NCI-H1417 treated with DMSO at 0.1 percent for 48 hours (cell line): ENCODE results near the gene MXI1.
"Not testable (repeated sequence)": the region's sequence is repeated elsewhere in the genome, so short reads cannot be mapped to it uniquely, and the experiment has no call there.

ENCODE experiments used
- DNase-seq: peaks from one replicate; lab custom pipeline; 2025; lab: John Stamatoyannopoulos, UW

MXI1 gene

DNA sequence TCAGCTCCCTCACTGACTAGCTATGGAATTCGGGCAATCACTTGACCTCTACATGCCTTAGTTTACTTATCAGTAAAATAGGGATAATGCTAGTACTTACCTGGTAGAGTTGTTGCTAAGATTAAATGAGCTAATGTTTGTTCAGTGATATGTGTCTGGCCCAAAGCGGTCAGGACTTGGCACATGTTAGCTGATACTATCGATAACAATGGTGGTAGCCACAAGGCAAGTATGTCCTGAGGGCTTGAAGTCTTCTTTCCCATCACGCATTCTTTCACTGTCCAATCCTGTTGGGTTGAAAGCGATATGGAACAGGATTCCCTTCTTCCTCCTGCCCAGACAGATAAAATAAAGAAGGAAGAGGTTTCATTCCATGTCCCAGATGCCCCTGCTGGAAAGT, 25.5 kb upstream of the MXI1 start:
- DNase-seq, result no peak

GRCh38 chr10:110184398-110184797, 23.0 kb upstream of the MXI1 start:
- no peak for DNase-seq

DNA sequence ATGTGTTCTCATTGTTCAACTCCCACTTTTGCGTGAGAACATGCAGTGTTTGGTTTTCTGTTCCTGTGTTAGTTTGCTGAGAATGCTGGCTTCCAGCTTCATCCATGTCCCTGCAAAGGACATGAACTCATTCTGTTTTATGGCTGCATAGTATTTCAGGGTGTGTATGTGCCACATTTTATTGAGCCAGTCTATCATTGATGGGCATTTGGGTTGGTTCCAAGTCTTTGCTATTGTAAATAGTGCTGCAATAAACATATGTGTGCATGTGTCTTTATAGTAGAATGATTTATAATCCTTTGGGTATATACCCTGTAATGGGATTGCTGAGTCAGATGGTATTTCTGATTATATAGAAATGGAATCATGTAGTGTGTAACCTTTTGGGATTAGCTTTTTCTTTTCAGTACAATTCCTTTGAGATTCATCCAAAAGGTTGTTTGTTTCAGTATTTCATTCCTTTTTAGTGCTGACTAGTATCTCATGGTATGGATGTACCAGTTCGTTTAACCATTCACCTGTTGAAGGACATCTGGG, 21.7 kb upstream of the MXI1 start:
- DNase-seq, result not testable (repeated sequence)

GRCh38 chr10:110190170-110190569, 17.2 kb upstream of the MXI1 start:
- no peak for DNase-seq

- no peak for DNase-seq
These were observed 14.9 kb upstream of the MXI1 start for GRCh38 chr10:110192552-110192951.

DNA sequence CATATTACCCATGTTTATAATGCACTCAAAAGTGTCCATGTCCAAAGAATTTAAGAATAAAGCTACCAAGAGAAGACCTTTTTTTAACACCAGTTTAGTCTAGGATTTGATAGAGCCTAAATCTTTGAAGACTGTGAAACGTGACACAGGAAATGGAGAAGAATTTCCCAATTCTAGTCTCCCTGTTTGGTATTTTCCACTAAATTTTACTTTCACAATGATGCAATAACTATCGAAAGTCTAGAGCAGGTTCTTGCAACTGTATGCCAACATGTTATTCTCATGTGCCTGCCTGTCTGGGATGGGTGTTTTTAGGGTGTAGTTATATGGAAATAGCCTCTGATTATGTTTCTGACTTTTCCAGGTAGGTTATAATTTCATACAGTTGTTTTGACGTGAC, 6.9 kb upstream of the MXI1 start:
- DNase-seq, result no peak

GRCh38 chr10:110201046-110201445, 6.4 kb upstream of the MXI1 start:
- DNase-seq, result not testable (repeated sequence)

DNA sequence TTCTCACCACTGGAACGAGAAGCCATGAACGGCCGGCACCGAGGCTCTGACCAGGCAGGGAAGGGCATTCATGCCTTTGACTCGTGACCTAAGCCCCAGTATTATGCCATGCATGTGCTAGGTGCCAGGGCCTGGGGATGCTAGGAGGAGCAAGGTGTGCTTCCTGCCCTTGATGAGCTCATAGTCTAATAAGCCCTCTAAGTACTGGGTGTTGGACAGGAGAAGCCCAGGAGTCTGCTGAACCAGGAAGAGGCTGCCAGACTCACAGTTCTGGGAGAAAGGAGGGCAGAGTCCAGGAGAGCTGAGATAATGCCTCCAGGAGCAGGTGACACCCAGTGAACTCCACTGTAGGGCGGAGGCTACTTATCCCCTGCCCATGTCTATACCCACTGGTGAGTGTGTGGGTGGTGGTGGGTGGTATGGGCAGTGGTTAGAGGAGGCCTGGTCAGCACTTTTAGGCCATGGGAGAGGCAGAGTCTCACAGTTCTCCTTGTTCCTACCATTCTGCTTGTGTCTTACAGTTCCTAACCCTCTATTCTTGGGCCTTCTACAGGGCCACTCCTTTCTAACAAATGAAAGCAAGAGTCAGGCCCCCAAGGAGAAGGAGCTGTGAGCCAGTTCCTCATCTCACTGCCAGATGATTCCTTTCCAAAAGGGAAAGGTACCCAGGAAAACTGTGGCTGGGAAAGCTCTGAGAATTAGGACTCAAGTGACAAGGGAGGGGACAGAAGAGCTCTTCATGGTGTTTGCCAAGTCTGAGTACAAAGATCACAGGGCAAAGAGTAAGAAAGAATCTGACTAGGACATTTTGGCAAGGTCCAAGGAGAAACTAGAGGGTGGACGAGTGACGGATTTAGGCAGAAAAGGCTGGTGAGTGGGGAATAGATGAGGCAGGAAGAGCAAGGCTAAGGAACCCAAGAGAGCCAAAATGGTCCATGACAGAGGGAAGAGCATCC, 3.6 kb upstream of the MXI1 start:
- no peak for DNase-seq

DNA sequence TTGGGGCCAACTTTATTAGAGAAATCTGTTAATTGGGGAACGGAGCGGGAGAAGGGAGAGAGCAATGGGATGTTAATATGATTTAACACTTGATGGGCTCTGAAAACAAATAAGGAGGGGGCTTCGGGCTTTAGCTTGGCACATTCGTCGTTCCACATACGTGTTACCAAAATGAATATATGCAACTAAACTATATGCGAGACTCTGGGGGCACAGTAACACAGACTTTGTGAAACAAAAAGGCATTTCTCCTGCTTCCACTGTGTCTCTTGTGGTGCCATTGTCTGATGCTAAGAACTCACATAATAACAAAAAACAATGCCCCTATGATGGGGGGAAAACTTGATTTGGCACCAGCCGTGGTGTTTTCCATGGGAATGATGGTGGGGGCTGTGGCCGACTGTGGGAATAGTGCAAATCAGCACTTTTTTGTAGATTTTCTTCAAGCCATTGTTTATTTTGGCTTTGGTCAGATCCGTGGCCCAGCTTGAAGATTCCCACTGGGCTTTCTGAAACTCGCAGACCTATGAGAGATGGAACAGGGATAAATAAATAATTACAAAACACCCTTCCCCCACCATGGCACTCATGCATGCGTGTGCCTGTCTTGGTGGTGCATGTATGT, 2.2 kb upstream of the MXI1 start:
- DNase-seq, result no peak

GRCh38 chr10:110207805-110208613, 604 bp downstream of the MXI1 start:
- no peak for DNase-seq

- DNase-seq, result no peak
These were observed 1.4 kb downstream of the MXI1 start for GRCh38 chr10:110208614-110209453.

DNA sequence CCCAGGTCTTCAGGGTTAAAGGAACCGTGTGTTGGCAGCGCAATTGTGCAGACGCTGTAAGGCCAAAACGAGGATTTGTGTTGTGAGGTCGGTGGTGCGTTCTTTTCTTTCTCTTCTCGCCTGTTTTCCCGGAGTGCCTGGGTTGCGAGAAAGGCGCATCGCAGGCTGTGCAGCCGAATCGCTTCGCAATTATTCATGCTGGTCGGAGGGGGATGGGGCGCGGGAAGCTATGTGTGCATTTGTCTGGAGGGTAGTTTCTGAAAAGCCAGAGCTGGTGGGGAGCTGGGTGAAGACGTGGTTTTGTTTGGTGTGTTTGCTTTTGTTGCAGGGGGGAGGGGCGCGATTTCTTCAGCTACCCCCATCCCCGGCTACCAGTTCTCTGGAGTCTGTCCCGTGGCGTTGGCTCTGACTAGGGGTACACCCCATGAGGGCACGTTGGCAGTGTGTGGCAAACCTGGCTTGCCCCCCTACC, 2.1 kb downstream of the MXI1 start:
- DNase-seq, result no peak

- DNase-seq, result no peak
These were observed 2.7 kb downstream of the MXI1 start for GRCh38 chr10:110209926-110210673.

GRCh38 chr10:110210674-110211464, 3.5 kb downstream of the MXI1 start:
- peak; percentile 70 for DNase-seq

- DNase-seq, result no peak
These were observed 4.0 kb downstream of the MXI1 start for GRCh38 chr10:110211465-110211843.

GRCh38 chr10:110212119-110213006, 5.0 kb downstream of the MXI1 start:
- no peak for DNase-seq

DNA sequence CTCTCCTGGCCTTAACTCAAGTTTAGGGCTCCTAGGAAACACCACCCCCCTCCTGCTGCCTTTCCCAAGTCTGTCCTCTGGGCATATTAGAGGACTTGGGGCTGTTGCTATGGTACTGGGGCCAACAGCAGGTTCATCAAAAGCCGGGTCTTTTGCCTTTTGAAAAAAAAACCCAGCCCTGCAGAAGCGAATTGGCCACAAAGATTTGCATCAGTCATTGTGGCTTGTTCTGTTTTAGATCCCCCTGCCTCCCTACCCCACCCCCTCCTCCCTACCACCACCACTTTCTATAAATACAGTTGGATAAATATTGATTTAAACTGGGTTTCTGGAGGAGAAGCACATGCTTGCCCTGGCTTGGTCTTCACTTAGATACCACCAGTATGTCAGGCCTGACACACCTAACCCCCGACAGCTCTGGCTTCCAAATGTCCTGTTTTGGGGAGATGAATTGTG, 7.0 kb downstream of the MXI1 start:
- DNase-seq, result no peak
